ENCODE data around the gene LYPD6B.

GRCh38 chr2:149082079-149082478 is 43.6 kb downstream of the LYPD6B start:
- TF ChIP-seq EZH2phosphoT487 (conservative IDR thresholded peaks at IDR 0.05; ENCODE audit: low read length): no peak
- no peak for TF ChIP-seq CTCF (IDR thresholded peaks at IDR 0.05; ENCODE audit: insufficient read depth, low read length, poor library complexity, severe bottlenecking)
